ENCODE measurements around the gene EPHA6. TPM values are rescaled to one million over a fixed set of nuclear protein-coding genes. Genes with fewer than 3 reads are reported as not detected.
"Not testable (repeated sequence)": the region's sequence is repeated elsewhere in the genome, so short reads cannot be mapped to it uniquely, and the experiment has no call there.

EPHA6 gene
- total RNA-seq, 1 experiment from 2014 or later, result 1.1 TPM

- Mint-ChIP-seq H3K4me3 (ENCODE audit: low read depth, unreplicated experiment) (no peak overlapping the region), H3K4me1 (ENCODE audit: low read depth, unreplicated experiment) (no peaks in the 10 kb centered on the region), H3K9me3 (ENCODE audit: low read depth, unreplicated experiment) (no peaks in the 10 kb centered on the region), H3K36me3 (ENCODE audit: insufficient read depth, unreplicated experiment) (no peaks in the 10 kb centered on the region), H3K27ac (ENCODE audit: unreplicated experiment) (no peak overlapping the region), H3K27me3 (ENCODE audit: unreplicated experiment) (no peaks in the 10 kb centered on the region)
- DNase-seq, result no peak
- BruUV-seq (replicated peaks), result no TSS peak
- CTCF ChIA-PET, result no interaction called here
- intact Hi-C loops (cut with micrococcal nuclease; ENCODE audit: unreplicated experiment), result no loop called here
- TF ChIP-seq CTCF (IDR thresholded peaks at IDR 0.05; ENCODE audit: unreplicated experiment), result no peak
Measured at GRCh38 chr3:97259263-97259662, 444.9 kb downstream of the EPHA6 start.

DNA sequence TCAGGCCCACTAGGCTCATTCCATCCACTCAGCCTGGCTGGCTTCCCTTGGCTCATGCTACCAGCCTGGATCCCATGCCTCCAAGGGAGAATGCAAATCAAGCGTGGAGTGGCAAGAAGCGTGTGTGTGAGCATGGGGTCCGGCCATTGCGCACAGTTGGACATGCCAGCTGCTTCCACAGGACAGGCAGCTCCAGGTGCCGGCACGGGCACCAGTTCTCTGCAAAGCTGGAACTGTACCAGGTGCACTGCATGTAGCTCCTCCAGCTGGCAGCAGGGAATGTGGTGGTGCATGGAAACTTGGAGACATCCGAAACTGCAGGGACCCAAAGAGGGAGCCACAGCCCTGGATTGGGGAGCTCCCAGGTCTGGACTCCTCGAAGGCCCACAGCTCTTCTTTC lies 449.8 kb downstream of the EPHA6 start:
- CTCF ChIA-PET, result interaction anchor here (0.9 kb wide), 1 partner anchor 9 kb away, joined by 3 read pairs; no protein-coding TSS in a partner anchor
- H3K4me3 Mint-ChIP-seq (ENCODE audit: low read depth, unreplicated experiment), result no peak overlapping the region
- intact Hi-C loops (cut with micrococcal nuclease; ENCODE audit: unreplicated experiment), result no loop called here
- DNase-seq, result no peak
- H3K27ac Mint-ChIP-seq (ENCODE audit: unreplicated experiment), result no peak overlapping the region
- no peaks in the 10 kb centered on the region for H3K36me3 Mint-ChIP-seq (ENCODE audit: insufficient read depth, unreplicated experiment)
- no TSS peak for BruUV-seq (replicated peaks)
- H3K4me1 Mint-ChIP-seq (ENCODE audit: low read depth, unreplicated experiment), result peaks cover 1% of the 10 kb centered on the region
- H3K9me3 Mint-ChIP-seq (ENCODE audit: low read depth, unreplicated experiment), result no peaks in the 10 kb centered on the region
- no peak for TF ChIP-seq CTCF (IDR thresholded peaks at IDR 0.05; ENCODE audit: unreplicated experiment)
- H3K27me3 Mint-ChIP-seq (ENCODE audit: unreplicated experiment), result no peaks in the 10 kb centered on the region

DNA sequence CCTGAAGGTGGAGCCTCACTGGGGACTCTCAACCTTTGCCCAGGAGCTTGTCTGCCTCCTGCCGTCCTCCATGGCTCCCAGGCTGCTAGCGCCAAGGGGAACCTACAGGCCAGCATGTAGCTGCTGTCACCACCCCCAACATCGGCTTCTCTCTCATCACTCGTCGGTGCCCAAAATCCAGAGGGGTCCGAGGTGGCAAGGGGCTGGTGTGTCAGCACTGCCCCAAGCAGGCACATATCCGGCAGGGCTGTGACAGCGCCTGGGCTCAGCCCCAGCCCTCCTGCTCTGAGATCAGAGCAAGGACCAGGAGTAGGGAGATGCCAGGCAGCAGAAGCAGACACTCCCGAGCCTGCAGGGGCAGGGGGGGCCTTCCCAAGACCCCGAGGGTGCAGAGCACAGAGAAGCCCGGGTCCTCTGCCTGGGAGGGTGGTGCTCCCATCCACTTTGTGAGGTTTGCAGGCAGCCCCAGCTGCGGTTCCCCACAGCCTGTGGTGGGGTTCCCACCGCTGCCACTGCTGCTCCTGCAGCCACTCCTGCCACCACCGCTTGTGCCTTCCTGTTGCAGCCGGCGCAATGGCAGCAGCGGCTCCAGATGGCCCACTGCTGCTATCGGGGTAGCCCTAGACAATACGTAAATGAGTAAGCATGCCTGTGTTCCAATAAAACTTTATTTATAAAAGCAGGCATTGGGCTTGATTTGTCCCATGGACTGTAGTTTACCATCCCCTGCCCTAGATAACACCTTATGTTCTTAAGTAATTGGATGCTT lies 451.0 kb downstream of the EPHA6 start:
- BruUV-seq (replicated peaks), result no TSS peak
- Mint-ChIP-seq H3K4me1 (ENCODE audit: low read depth, unreplicated experiment) (peaks cover 5% of the 10 kb centered on the region), H3K36me3 (ENCODE audit: insufficient read depth, unreplicated experiment) (no peaks in the 10 kb centered on the region), H3K9me3 (ENCODE audit: low read depth, unreplicated experiment) (no peaks in the 10 kb centered on the region), H3K4me3 (ENCODE audit: low read depth, unreplicated experiment) (no peak overlapping the region), H3K27ac (ENCODE audit: unreplicated experiment) (no peak overlapping the region), H3K27me3 (ENCODE audit: unreplicated experiment) (no peaks in the 10 kb centered on the region)
- DNase-seq, result no peak
- intact Hi-C loops (cut with micrococcal nuclease; ENCODE audit: unreplicated experiment), result no loop called here
- CTCF ChIA-PET, result no interaction called here
- no peak for TF ChIP-seq CTCF (IDR thresholded peaks at IDR 0.05; ENCODE audit: unreplicated experiment)

DNA sequence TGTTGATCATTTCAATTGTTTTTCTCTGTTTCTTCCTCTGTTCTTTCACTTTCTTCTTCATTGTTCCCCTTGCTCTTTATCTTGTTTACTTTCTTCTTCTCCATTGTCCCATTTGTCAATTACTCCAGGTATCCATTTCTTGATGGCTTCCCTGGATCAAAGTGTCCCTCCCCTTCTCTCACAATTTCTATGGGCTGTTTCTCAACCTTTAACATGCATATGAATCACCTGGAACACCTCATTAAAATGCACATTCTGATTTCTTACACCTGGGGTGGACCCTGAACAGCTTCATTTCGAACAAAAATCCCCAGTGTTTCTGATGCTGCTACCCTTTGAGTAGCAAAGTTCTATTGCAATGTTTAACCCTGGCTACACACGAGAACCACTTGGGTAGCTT lies 454.8 kb downstream of the EPHA6 start:
- DNase-seq, result no peak
- intact Hi-C loops (cut with micrococcal nuclease; ENCODE audit: unreplicated experiment), result no loop called here
- H3K27me3 Mint-ChIP-seq (ENCODE audit: unreplicated experiment), result no peaks in the 10 kb centered on the region
- H3K27ac Mint-ChIP-seq (ENCODE audit: unreplicated experiment), result no peak overlapping the region
- no peaks in the 10 kb centered on the region for H3K36me3 Mint-ChIP-seq (ENCODE audit: insufficient read depth, unreplicated experiment)
- peaks cover 6% of the 10 kb centered on the region for H3K9me3 Mint-ChIP-seq (ENCODE audit: low read depth, unreplicated experiment)
- H3K4me1 Mint-ChIP-seq (ENCODE audit: low read depth, unreplicated experiment), result peaks cover 5% of the 10 kb centered on the region
- no peak overlapping the region for H3K4me3 Mint-ChIP-seq (ENCODE audit: low read depth, unreplicated experiment)
- no TSS peak for BruUV-seq (replicated peaks)
- no peak for TF ChIP-seq CTCF (IDR thresholded peaks at IDR 0.05; ENCODE audit: unreplicated experiment)
- CTCF ChIA-PET, result no interaction called here

DNA sequence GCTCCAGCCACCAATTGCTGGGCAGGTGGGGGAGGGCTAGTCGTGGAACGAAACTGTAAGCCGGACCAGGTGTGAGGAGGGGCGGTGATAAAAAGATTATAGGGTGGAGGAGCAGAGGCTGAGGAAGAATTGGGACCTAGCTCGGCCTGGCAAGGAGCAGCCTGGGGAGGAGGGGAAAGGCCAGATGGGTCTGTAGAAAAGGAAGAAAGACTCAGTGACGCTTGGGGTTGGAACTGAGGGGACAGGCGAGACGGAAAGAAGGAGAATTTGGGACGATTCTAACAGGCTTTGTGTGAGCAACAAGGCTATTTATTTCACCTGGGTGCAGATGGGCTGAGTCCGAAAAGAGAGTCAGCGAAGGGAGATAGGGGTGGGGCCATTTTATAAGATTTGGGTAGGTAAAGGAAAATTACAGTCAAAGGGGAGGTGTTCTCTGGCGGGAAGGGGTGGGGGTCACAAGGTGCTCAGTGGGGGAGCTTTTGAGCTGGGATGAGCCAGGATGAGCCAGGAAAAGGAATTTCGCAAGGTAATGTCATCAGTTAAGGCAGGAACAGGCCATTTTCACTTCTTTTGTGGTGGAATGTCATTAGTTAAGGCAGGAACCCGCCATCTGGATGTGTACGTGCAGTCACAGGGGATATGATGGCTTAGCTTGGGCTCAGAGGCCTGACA lies 462.6 kb downstream of the EPHA6 start:
- intact Hi-C loops (cut with micrococcal nuclease; ENCODE audit: unreplicated experiment), result loop anchor here (10.0 kb wide), 1 partner anchor 212 kb away; no protein-coding TSS in a partner anchor
- H3K27me3 Mint-ChIP-seq (ENCODE audit: unreplicated experiment); CTCF ChIA-PET; H3K4me1 Mint-ChIP-seq (ENCODE audit: low read depth, unreplicated experiment); H3K27ac Mint-ChIP-seq (ENCODE audit: unreplicated experiment); H3K4me3 Mint-ChIP-seq (ENCODE audit: low read depth, unreplicated experiment); BruUV-seq (replicated peaks); H3K36me3 Mint-ChIP-seq (ENCODE audit: insufficient read depth, unreplicated experiment); H3K9me3 Mint-ChIP-seq (ENCODE audit: low read depth, unreplicated experiment); DNase-seq: not testable (repeated sequence)

Data from Calu3 (cell line).